ENCODE results near the gene TMEM178B. TPM values are rescaled to one million over a fixed set of nuclear protein-coding genes. Genes with fewer than 3 reads are reported as not detected.

Gene TMEM178B
- total RNA-seq, 3 donors from 2014 or later (not counting 1 experiment from before 2014, with no cell fraction given): not detected

GRCh38 chr7:141515941-141516340, 442.1 kb downstream of the TMEM178B start:
- Mint-ChIP-seq H3K36me3 (no peaks in the 10 kb centered on the region), H3K4me3 (no peak overlapping the region), H3K27me3 (ENCODE audit: low read depth in 2 of 2) (peaks cover 42 to 61% of the 10 kb centered on the region in 2 donors), H3K4me1 (peaks cover 9 to 16% of the 10 kb centered on the region in 2 donors), H3K27ac (no peak overlapping the region), H3K9me3 (peaks cover 2 to 3% of the 10 kb centered on the region in 2 donors)
- ATAC-seq (no peak), DNase-seq (no peak)
- Histone ChIP-seq H3K27me3 (ENCODE audit: control insufficient read depth, insufficient read depth, low read length) (peaks cover 10% of the 10 kb centered on the region), H3K36me3 (ENCODE audit: control insufficient read depth, insufficient read depth, low read length) (no peaks in the 10 kb centered on the region), H3K27ac (ENCODE audit: low read length) (no peak overlapping the region), H3K9me3 (ENCODE audit: control insufficient read depth, insufficient read depth, low read length) (no peaks in the 10 kb centered on the region), H3K4me3 (ENCODE audit: low read length) (no peak overlapping the region), H3K4me1 (ENCODE audit: control insufficient read depth, insufficient read depth, low read length) (peaks cover 9% of the 10 kb centered on the region)
- 90% methylated on average over 2 of the region's 4 CpGs for WGBS (ENCODE audit: insufficient coverage)
- intact Hi-C loops (cut with micrococcal nuclease): no loop called here
- no peak for TF ChIP-seq CTCF (IDR thresholded peaks at IDR 0.05)

- intact Hi-C loops (cut with micrococcal nuclease): no loop called here
- H3K27ac Mint-ChIP-seq: no peak overlapping the region
- TF ChIP-seq CTCF (IDR thresholded peaks at IDR 0.05): no peak
- peaks cover 16 to 32% of the 10 kb centered on the region in 2 donors for H3K27me3 Mint-ChIP-seq (ENCODE audit: low read depth in 2 of 2)
- Histone ChIP-seq H3K27me3 (ENCODE audit: control insufficient read depth, insufficient read depth, low read length) (peaks cover 2% of the 10 kb centered on the region), H3K4me1 (ENCODE audit: control insufficient read depth, insufficient read depth, low read length) (no peaks in the 10 kb centered on the region), H3K36me3 (ENCODE audit: control insufficient read depth, insufficient read depth, low read length) (no peaks in the 10 kb centered on the region), H3K4me3 (ENCODE audit: low read length) (no peak overlapping the region), H3K9me3 (ENCODE audit: control insufficient read depth, insufficient read depth, low read length) (no peaks in the 10 kb centered on the region), H3K27ac (ENCODE audit: low read length) (no peak overlapping the region)
- 95% methylated on average over 3 of the region's 4 CpGs for WGBS (ENCODE audit: insufficient coverage)
- H3K4me1 Mint-ChIP-seq: no peaks in the 10 kb centered on the region
- H3K36me3 Mint-ChIP-seq: no peaks in the 10 kb centered on the region
- no peak overlapping the region for H3K4me3 Mint-ChIP-seq
- H3K9me3 Mint-ChIP-seq: no peaks in the 10 kb centered on the region
- ATAC-seq (no peak), DNase-seq (no peak)
Measured at GRCh38 chr7:141519623-141520022, 445.8 kb downstream of the TMEM178B start.

- Mint-ChIP-seq H3K4me1 (no peaks in the 10 kb centered on the region), H3K4me3 (no peak overlapping the region), H3K27ac (no peak overlapping the region), H3K27me3 (ENCODE audit: low read depth in 2 of 2) (peaks cover 10 to 13% of the 10 kb centered on the region in 2 donors), H3K36me3 (no peaks in the 10 kb centered on the region), H3K9me3 (no peaks in the 10 kb centered on the region)
- DNase-seq (no peak), ATAC-seq (no peak)
- H3K4me1 ChIP-seq (ENCODE audit: control insufficient read depth, insufficient read depth, low read length): no peaks in the 10 kb centered on the region
- TF ChIP-seq CTCF (IDR thresholded peaks at IDR 0.05): no peak
- peaks cover 5% of the 10 kb centered on the region for H3K27me3 ChIP-seq (ENCODE audit: control insufficient read depth, insufficient read depth, low read length)
- intact Hi-C loops (cut with micrococcal nuclease): no loop called here
- H3K9me3 ChIP-seq (ENCODE audit: control insufficient read depth, insufficient read depth, low read length): no peaks in the 10 kb centered on the region
- H3K27ac ChIP-seq (ENCODE audit: low read length): no peak overlapping the region
- H3K4me3 ChIP-seq (ENCODE audit: low read length): no peak overlapping the region
- H3K36me3 ChIP-seq (ENCODE audit: control insufficient read depth, insufficient read depth, low read length): no peaks in the 10 kb centered on the region
- WGBS (ENCODE audit: insufficient coverage): 83% methylated on average over 3 of the region's 3 CpGs
Measured at GRCh38 chr7:141522657-141523342, 448.9 kb downstream of the TMEM178B start.

- Mint-ChIP-seq H3K4me1 (no peaks in the 10 kb centered on the region), H3K36me3 (no peaks in the 10 kb centered on the region), H3K4me3 (no peak overlapping the region), H3K27ac (no peak overlapping the region), H3K27me3 (ENCODE audit: low read depth in 2 of 2) (peaks cover 0 to 19% of the 10 kb centered on the region in 2 donors), H3K9me3 (no peaks in the 10 kb centered on the region)
- ATAC-seq: no peak
- H3K36me3 ChIP-seq (ENCODE audit: control insufficient read depth, insufficient read depth, low read length): no peaks in the 10 kb centered on the region
- no peak overlapping the region for H3K27ac ChIP-seq (ENCODE audit: low read length)
- intact Hi-C loops (cut with micrococcal nuclease): no loop called here
- H3K4me1 ChIP-seq (ENCODE audit: control insufficient read depth, insufficient read depth, low read length): no peaks in the 10 kb centered on the region
- no peak for TF ChIP-seq CTCF (IDR thresholded peaks at IDR 0.05)
- DNase-seq: no peak
- H3K9me3 ChIP-seq (ENCODE audit: control insufficient read depth, insufficient read depth, low read length): no peaks in the 10 kb centered on the region
- H3K4me3 ChIP-seq (ENCODE audit: low read length): no peak overlapping the region
- peaks cover 5% of the 10 kb centered on the region for H3K27me3 ChIP-seq (ENCODE audit: control insufficient read depth, insufficient read depth, low read length)
Measured at GRCh38 chr7:141525973-141526514, 452.2 kb downstream of the TMEM178B start.

Data from natural killer cell (primary cell).